GM21360 (cell line): ENCODE results near the gene RNF223.

Experiments
- ATAC-seq: cut with Tn5 transposase; IDR thresholded peaks from one replicate; pipeline ENCODE4 v1.9.1; 2021; ENCODE audit warnings: mild to moderate bottlenecking, moderate library complexity; ENCODE audit not compliant: unreplicated experiment

The RNF223 gene

DNA sequence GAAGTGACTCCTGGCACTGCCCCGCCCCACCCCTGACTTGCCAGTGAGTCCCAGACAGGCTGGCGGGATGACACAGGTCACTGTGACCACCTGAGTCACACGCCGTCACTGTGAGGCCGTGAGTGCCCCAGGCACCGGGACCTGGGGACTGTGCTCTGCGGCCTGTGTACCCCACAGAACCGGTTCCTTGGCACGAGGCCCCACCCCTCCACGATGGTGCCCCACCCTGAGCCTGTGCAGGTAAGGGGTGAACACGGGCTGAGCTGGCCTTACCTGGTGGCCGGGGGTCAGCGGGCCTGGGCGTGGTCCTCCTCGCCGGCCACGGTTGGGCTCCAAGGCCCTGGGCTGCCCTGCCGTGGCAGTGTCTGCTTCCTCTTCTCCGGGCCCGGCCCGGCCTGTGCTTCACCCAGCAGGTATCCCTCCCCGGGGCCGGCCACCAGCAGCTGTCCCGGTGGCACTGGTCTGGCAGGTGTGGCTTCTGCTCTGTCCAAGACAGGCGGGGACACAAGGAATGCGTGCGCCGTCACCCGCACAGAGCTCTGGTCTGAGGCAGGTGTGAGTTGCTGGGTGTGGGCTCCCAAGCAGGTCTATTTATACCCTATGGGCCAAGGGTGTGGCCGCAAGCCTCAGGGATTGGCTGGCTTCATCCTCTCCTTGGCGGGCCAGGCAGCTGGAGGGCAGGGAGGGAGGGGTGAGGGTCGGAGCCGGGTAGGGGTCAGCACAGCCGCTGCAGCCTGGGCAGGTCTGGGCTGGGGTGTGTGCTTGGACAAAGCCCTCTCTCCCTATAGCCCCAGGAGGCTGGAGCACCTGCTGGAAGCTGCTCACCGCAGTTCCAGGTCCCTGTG lies at the start of gene RNF223:
TSS of gene RNF223 (minus strand) at position 564 of the 845 bp plus-strand sequence. CDS start 1,740 bp downstream, outside the sequence.
- no peak for ATAC-seq

- no peak for ATAC-seq
Observed at GRCh38 chr1:1122981-1123480, 48.9 kb upstream of the RNF223 start.

DNA sequence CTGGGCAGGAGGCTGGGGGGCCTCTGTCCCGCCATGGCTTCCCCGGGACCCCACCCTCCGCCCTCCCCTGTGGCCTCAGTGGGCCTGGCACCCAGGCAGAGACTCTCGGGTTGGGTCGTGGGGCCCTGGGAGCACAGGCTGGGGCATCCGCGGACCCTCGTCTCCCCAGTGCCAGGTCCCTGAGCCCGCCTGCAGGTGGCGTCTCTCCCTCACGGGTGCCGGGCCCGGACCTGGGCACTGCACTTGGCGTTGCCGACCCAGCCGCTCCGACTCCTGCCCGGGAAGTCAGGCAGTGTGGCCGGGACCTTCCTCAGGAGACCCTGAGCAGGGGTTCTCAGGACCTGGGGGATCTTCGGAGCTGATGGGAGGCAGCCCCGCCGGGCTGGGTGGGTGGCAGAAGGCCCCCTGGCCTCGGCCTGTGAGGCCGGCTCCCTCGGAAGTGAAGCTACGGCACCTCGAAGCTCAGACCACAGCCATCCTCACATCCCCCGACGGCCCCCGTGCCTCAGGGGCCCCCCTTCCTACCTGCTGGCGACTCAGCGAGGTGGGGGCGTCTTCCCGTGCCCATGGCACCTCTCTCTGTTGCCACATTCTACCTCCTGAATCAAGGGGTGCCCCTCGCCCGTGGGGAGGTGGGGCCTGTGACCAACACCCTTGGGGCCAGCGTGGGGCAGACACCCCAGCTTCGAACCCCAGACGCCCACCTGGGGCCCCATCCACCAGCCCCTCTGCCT lies 48.1 kb upstream of the RNF223 start:
- ATAC-seq, result no peak

DNA sequence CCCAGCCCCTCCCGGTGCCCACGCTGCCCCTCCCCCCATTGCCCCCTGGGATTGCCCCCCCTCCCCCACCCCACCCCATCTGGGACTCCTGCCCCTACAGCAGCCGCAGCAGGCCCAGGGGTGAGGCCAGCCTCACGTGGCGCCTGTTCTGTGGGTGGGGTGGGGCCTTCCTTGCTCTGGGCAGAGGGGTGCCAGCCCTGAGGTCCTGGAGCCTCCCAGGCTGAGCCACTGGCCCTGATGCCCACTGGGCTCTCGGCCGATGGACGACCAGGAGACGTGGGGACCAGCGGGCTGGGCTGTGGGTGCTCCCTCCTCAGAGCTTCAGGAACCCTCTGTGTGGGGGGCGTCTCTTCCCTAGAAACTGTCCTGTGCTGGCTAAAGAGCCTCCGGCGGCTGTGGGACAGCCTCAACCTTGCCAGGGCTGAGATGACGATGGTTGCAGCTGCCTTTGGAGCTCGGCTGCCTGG lies 47.5 kb upstream of the RNF223 start:
- no peak for ATAC-seq

GRCh38 chr1:1120866-1121591 lies 46.9 kb upstream of the RNF223 start:
- no peak for ATAC-seq

GRCh38 chr1:1120096-1120495 lies 46.0 kb upstream of the RNF223 start:
- no peak for ATAC-seq

DNA sequence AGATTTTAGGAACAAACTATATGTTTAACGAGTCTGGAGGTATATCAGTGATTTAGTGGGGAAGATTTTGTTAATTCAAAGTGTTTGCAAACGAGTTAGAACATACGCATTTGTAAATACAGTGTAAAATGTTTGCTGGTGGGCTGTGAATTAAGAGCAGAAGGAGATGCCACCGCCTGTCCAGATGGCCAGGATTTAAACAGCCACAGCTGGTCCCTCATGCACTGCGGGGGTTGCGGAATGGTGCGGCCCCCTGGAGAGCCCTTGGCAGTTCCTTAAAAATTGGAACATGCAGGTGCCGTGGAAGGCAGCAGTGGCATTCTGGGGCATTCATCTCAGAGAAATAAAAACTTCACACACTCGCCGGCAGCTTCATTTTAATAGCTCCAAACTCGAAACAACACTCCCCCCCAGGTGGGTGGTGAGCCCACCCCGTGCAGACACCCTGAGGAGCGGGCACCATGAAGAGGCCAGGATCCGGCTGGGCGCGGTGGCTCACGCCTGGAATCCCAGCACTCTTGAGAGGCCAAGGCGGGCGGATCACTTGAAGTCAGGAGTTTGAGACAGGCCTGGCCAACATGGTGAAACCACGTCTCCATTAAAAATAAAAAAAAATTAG lies 45.3 kb upstream of the RNF223 start:
- ATAC-seq, result no peak

DNA sequence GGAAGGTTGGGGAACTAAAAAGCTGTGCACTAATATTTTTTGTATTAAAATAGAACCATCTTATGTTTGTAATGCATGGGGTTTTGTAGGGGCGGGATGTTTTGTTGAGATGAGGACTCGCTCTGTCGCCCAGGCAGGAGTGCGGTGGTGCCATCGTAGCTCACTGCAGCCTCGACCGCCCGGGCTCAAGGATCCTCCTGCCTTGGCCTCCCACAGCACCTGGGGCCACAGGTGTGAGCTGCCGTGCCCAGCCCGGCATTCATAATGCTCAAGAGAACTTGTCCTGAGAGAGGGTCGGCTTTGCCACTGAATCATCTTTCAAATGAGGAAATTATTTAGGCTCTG lies 44.7 kb upstream of the RNF223 start:
- ATAC-seq, result no peak

GRCh38 chr1:1118011-1118875 lies 44.1 kb upstream of the RNF223 start:
- ATAC-seq, result no peak

DNA sequence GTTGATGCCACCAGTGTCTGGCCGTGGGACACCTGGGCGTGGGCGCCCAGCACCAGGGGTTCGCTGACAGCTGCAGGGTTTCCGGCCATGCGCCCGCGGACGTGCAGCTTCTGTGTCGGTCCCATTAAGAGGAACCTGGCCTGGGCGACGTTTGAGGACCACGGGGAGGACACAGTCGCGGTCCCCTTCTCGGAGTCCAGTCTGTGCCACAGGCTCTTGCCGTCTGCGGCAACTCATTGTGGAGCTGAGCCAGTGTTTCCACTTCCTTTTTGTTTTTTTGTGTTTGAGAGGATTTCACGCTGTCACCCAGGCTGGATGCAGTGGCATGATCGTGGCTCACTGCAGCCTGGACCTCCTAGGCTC lies 43.3 kb upstream of the RNF223 start:
- ATAC-seq, result no peak

DNA sequence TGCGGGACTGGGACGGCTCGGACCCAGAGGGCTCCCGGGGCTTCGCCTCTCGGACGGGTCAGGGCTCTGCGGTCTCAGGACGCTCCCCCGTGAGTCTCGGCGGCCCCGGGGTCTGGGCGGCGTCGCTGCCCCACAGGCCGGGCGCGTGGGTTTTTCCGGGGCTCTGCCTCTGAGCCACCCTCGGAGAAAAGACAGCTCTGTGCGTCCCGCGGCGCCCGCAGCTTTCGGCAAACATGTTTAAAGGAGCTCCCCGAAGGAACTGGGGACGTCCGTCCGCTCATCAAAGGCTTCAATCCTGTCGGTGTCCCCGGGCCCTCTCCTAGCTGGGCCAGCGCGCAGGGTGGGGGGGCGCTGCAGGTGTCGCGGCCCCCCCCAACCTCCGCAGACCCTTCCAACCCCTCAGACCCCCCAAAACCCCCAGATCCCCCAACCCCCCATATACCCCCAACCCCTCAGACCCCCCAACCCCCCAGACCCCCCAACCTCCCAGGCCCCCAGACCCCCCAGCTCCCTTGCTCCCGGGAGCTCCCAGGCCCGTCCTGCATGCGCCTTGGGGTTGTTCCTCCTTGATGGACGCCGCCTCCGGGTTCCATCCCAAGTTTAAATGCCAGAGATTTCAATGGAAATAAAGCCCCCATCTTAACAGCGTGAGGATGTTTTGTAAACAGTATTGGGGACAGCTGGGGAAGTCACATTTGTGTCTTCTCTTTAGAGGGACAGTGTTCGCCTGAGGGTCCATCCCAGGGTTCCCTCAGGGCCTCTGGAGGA lies 42.8 kb upstream of the RNF223 start:
- ATAC-seq, result peak; percentile 7

DNA sequence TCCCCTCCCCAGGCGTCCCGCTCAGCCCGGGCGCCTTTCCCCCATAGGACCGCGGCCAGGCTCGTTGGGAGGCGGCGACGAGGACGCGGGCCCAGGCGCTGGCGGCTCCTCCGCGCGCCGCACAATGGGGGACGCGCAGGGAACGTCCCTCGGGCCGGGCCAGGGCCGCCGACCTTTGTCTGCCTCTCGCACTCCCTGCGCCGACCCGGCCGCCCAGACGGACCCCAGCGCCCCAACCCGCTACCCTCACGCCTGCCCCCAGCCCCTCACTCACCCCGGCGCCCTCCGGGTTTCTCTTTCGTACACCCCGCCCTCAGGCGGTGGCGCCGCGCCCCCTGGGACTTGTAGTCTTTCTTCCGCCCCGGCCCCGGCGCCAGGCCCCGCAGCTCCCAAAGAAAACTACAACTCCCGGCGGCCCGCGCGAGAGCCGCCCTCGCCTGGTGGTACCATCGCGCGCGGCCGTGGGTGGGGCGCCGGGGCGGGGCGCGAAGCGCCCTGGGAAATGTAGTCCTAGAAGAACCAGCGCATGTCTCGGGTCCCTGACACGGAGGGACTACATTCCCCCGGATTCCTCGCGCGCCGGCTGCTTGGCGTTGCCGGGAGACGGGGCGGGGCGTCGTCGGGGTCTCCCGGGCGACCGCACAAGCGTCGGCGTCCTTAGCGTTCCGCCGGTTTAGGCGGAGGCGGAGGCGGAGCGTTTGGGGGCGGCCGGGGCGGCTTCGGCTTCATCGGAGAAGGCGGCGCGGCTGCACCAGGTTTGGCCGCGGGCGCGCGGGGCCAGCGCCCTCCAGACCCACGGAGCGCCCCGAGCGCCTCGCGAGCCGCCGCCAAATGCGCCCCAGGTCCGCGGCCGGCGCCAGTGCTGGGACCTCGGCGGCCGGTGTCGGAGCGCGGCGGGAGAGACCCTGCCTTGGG lies 41.9 kb upstream of the RNF223 start, which contains the start of gene C1orf159:
TSS of gene C1orf159 (minus strand) at position 304 of the 915 bp plus-strand sequence. CDS start 24,546 bp downstream, outside the sequence.
- peak; percentile 90 for ATAC-seq

DNA sequence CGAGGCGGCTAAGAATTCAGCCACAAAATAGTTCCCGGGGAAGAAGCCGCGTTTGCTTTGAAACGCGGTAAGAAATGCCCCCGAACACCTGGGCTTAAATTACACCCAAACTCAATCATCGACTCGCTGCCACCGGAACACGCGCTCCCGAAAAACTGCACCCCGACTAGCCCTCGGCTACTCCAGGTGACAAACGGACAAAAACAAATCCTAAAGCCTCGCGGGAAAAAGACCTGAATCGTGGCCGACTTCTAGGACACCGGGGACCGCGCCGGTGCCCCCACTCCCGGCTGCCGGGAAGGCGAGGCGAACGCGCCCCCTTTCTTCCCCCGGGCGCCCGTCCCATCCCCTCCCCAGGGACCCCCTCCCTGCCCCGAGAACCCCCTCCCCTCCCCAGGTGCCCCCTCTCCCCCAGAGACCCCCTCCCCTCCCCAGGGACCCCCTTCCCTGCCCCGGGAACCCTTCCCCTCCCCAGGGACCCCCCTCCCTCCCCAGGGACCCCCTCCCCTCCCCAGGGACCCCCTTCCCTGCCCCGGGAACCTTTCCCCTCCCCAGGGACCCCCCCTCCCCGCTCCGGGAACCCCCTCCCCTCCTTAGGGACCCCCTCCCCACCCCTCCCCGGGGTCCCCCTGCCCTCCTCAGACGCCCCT lies 41.2 kb upstream of the RNF223 start:
- no peak for ATAC-seq

GRCh38 chr1:1114431-1114830 lies 40.3 kb upstream of the RNF223 start:
- ATAC-seq, result no peak

DNA sequence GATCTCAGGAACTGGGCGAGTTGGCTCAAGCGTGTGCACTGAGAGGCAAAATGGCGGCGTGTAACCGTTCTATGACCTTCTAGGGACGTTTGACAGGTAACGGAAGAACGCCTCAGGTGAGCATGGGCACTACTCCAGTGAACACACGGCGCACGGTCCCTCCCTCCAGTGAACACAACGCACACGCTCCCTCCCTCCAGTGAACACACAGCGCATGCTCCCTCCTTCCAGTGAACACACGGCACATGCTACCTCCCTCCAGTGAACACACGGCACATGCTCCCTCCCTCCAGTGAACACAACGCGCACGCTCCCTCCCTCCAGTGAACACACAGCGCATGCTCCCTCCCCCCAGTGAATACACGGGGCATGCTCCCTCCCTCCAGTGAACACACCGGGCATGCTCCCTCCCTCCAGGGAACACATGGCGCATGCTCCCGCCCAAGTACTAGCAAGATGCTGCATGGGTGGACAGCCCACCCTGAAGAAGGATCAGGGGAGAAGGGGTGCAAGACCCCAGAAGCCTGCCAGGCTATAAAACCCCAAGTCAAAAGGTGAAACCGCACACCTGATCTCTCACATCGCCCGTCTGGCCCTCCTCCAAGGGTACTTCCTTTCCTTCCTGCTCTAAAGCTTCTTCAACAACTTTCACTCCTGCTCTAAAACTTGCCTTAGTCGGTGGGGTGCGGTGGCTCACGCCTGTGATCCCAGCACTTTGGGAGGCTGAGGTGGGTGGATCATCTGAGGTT lies 38.3 kb upstream of the RNF223 start:
- ATAC-seq, result no peak

- no peak for ATAC-seq
Observed at GRCh38 chr1:1111516-1112236, 37.6 kb upstream of the RNF223 start.
